ENCODE data around the gene PDZD2. TPM values are rescaled to one million over a fixed set of nuclear protein-coding genes. Genes with fewer than 3 reads are reported as not detected.

The PDZD2 gene
- total RNA-seq, 1 donor from 2014 or later, result 0.38 TPM

GRCh38 chr5:31921852-31922305 is 282.9 kb downstream of the PDZD2 start:
- H3K4me1 Mint-ChIP-seq, result no peaks in the 10 kb centered on the region

DNA sequence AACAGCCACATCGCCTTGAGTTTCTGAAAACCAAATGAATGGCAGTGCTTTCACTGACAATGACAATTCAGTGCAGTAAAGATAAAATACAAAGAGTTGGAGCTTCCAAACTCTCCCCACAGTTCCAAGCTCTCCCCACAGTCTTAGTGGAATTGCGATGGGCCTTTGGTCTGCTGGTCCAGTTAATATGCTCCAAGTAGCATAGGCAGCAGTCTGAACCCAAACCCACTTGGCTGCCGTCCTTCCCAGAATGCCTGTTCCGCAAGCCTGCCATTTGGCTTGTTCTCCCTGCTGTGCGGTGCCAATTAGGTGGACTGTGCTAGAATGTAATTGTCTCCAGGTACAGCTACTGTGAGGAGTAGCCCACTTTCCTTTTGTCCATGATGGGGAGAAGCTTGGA is 285.1 kb downstream of the PDZD2 start:
- Mint-ChIP-seq H3K9me3 (no peaks in the 10 kb centered on the region), H3K4me3 (no peak overlapping the region), H3K27ac (no peak overlapping the region), H3K27me3 (no peaks in the 10 kb centered on the region), H3K4me1 (no peaks in the 10 kb centered on the region), H3K36me3 (ENCODE audit: low read depth) (no peaks in the 10 kb centered on the region)
- intact Hi-C loops (cut with micrococcal nuclease), result no loop called here
- POLR2A ChIA-PET, result no interaction called here
- TF ChIP-seq, protein P1, sequence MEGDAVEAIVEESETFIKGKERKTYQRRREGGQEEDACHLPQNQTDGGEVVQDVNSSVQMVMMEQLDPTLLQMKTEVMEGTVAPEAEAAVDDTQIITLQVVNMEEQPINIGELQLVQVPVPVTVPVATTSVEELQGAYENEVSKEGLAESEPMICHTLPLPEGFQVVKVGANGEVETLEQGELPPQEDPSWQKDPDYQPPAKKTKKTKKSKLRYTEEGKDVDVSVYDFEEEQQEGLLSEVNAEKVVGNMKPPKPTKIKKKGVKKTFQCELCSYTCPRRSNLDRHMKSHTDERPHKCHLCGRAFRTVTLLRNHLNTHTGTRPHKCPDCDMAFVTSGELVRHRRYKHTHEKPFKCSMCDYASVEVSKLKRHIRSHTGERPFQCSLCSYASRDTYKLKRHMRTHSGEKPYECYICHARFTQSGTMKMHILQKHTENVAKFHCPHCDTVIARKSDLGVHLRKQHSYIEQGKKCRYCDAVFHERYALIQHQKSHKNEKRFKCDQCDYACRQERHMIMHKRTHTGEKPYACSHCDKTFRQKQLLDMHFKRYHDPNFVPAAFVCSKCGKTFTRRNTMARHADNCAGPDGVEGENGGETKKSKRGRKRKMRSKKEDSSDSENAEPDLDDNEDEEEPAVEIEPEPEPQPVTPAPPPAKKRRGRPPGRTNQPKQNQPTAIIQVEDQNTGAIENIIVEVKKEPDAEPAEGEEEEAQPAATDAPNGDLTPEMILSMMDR (IDR thresholded peaks at IDR 0.05), result no peak
- CTCF ChIA-PET, result no interaction called here
- no peak for DNase-seq
- ATAC-seq (ENCODE audit: low read depth), result no peak

More at GRCh38 chr5:31921852-31922305, 282.9 kb downstream of the PDZD2 start:
- ChIA-PET CTCF (no interaction called here), POLR2A (no interaction called here)
- DNase-seq (no peak), ATAC-seq (ENCODE audit: low read depth) (no peak)
- Mint-ChIP-seq H3K36me3 (ENCODE audit: low read depth) (no peaks in the 10 kb centered on the region), H3K27me3 (no peaks in the 10 kb centered on the region), H3K27ac (no peak overlapping the region), H3K4me3 (no peak overlapping the region), H3K9me3 (no peaks in the 10 kb centered on the region)
- intact Hi-C loops (cut with micrococcal nuclease), result no loop called here
- TF ChIP-seq, protein P1 (IDR thresholded peaks at IDR 0.05), result no peak

- intact Hi-C loops (cut with micrococcal nuclease), result no loop called here
- no peaks in the 10 kb centered on the region for H3K4me1 Mint-ChIP-seq
- no peak overlapping the region for H3K4me3 Mint-ChIP-seq
- H3K27ac Mint-ChIP-seq, result no peak overlapping the region
- ChIA-PET POLR2A (no interaction called here), CTCF (no interaction called here)
- no peaks in the 10 kb centered on the region for H3K9me3 Mint-ChIP-seq
- ATAC-seq (ENCODE audit: low read depth), result no peak
- no peaks in the 10 kb centered on the region for H3K27me3 Mint-ChIP-seq
- no peak for DNase-seq
- TF ChIP-seq, protein P1 (IDR thresholded peaks at IDR 0.05), result no peak
- no peaks in the 10 kb centered on the region for H3K36me3 Mint-ChIP-seq (ENCODE audit: low read depth)
Observed at GRCh38 chr5:31931874-31932273, 292.9 kb downstream of the PDZD2 start.

- intact Hi-C loops (cut with micrococcal nuclease), result no loop called here
- ATAC-seq (ENCODE audit: low read depth), result no peak
- POLR2A ChIA-PET, result no interaction called here
Observed at GRCh38 chr5:31934156-31934555, 295.2 kb downstream of the PDZD2 start.

GRCh38 chr5:31935496-31936369 is 296.8 kb downstream of the PDZD2 start:
- POLR2A ChIA-PET, result no interaction called here
- H3K27ac Mint-ChIP-seq, result no peak overlapping the region

More at GRCh38 chr5:31934156-31934555, 295.2 kb downstream of the PDZD2 start:
- peaks cover 2% of the 10 kb centered on the region for H3K9me3 Mint-ChIP-seq
- H3K27me3 Mint-ChIP-seq, result no peaks in the 10 kb centered on the region
- CTCF ChIA-PET, result no interaction called here
- TF ChIP-seq, protein P1 (IDR thresholded peaks at IDR 0.05), result no peak
- no peaks in the 10 kb centered on the region for H3K36me3 Mint-ChIP-seq (ENCODE audit: low read depth)
- H3K27ac Mint-ChIP-seq, result no peak overlapping the region
- H3K4me1 Mint-ChIP-seq, result no peaks in the 10 kb centered on the region
- H3K4me3 Mint-ChIP-seq, result no peak overlapping the region
- no peak for DNase-seq

More at GRCh38 chr5:31935496-31936369, 296.8 kb downstream of the PDZD2 start:
- ATAC-seq (ENCODE audit: low read depth) (no peak), DNase-seq (no peak)
- TF ChIP-seq, protein P1 (IDR thresholded peaks at IDR 0.05), result no peak
- Mint-ChIP-seq H3K9me3 (peaks cover 2% of the 10 kb centered on the region), H3K4me3 (no peak overlapping the region), H3K36me3 (ENCODE audit: low read depth) (no peaks in the 10 kb centered on the region), H3K4me1 (no peaks in the 10 kb centered on the region), H3K27me3 (no peaks in the 10 kb centered on the region)
- intact Hi-C loops (cut with micrococcal nuclease), result no loop called here
- CTCF ChIA-PET, result no interaction called here

All from activated B cell treated with CpG ODN at 0.5 μM for 24 hours (primary cell).